B cell (primary cell): Measurements from ENCODE around the gene DDX24. TPM values are rescaled to one million over a fixed set of nuclear protein-coding genes. Genes with fewer than 3 reads are reported as not detected.

Source experiments
- ATAC-seq: fragments of 200-7000 bp; cut with Tn5 transposase; one replicate; pipeline ENCODE4 v1.10.0; 2021; ENCODE audit warnings: low read depth, mild to moderate bottlenecking, moderate number of reproducible peaks, moderate library complexity
- CTCF ChIA-PET: fragments of 350-600 bp; sonication (Branson Sonifier 250); formaldehyde crosslinking; loops from one replicate; lab custom pipeline; 2021; ENCODE audit warnings: antibody characterized with exemption, inconsistent platforms; lab: Charles Lee
- POLR2A ChIA-PET: fragments of 350-600 bp; sonication (Branson Sonifier 250); formaldehyde crosslinking; loops from one replicate; lab custom pipeline; 2021; ENCODE audit warnings: antibody characterized with exemption; lab: Charles Lee
- DNase-seq: peaks from one replicate; pipeline ENCODE4 v3.0.0; 2013
- H2AFZ ChIP-seq: 2 replicates; pipeline ENCODE4 v1.6.1; 2012; ENCODE audit warnings: mild to moderate bottlenecking, low read depth, low read length; ENCODE audit not compliant: insufficient read depth, poor library complexity, severe bottlenecking
- H3K27ac ChIP-seq, 2 donors: 1 replicate in 1 of 2; 2 replicates in 1 of 2; pipeline ENCODE4 v1.5.1; 2012 to 2013; ENCODE audit warnings: low read length in 2 of 2, mild to moderate bottlenecking in 2 of 2, moderate library complexity in 1 of 2
- H3K27me3 ChIP-seq, 4 experiments: fragments of 200-600 bp in 1 of 4; sonication (generic) in 1 of 4; replicated peaks in 1 of 4; 1 replicate in 2 of 4; 2 replicates in 2 of 4; pipeline versions ENCODE4 v1.6.1 to v1.7.0; 2013 to 2016; ENCODE audit warnings: low read length in 3 of 4, mild to moderate bottlenecking in 2 of 4, mixed read lengths in 1 of 4, moderate library complexity in 1 of 4; ENCODE audit not compliant: insufficient read depth in 4 of 4, control insufficient read depth in 3 of 4; ENCODE audit errors: control extremely low read depth in 1 of 4
- H3K36me3 ChIP-seq, 2 experiments: replicated peaks in 1 of 2; 1 replicate in 1 of 2; 2 replicates in 1 of 2; pipeline versions ENCODE4 v1.6.1 to v1.7.1; 2013; ENCODE audit warnings: low read length in 1 of 2; ENCODE audit not compliant: insufficient read depth in 2 of 2, control insufficient read depth in 1 of 2; ENCODE audit errors: control extremely low read depth in 1 of 2, extremely low read depth in 1 of 2
- H3K4me1 ChIP-seq, 2 donors: fragments of 200-600 bp in 1 of 2; sonication (generic) in 1 of 2; 1 replicate in 1 of 2; 2 replicates in 1 of 2; pipeline versions ENCODE4 v1.5.1 to v1.6.1; 2013 to 2017; ENCODE audit warnings: low read length in 2 of 2; ENCODE audit not compliant: control insufficient read depth in 2 of 2, insufficient read depth in 2 of 2
- H3K4me2 ChIP-seq: replicated peaks from 2 replicates; pipeline ENCODE3; 2012; ENCODE audit warnings: mild to moderate bottlenecking, low read depth, low read length; ENCODE audit not compliant: poor library complexity, severe bottlenecking
- H3K4me3 ChIP-seq, 5 experiments: fragments of 200-600 bp in 1 of 5; sonication (generic) in 1 of 5; 1 replicate in 3 of 5; 2 replicates in 2 of 5; pipeline versions ENCODE4 v1.5.1 to v1.7.0; 2011 to 2016; ENCODE audit warnings: low read length in 4 of 5, mild to moderate bottlenecking in 4 of 5, low read depth in 2 of 5, control low read depth in 1 of 5, moderate library complexity in 1 of 5; ENCODE audit not compliant: insufficient read depth in 1 of 5; ENCODE audit errors: control extremely low read depth in 1 of 5, extremely low read depth in 1 of 5
- H3K79me2 ChIP-seq: fragments of 200-600 bp; sonication (generic); one replicate; pipeline ENCODE4 v1.6.0; 2016; ENCODE audit warnings: low read length; ENCODE audit not compliant: control insufficient read depth, insufficient read depth
- H3K9ac ChIP-seq: fragments of 200-600 bp; sonication (generic); 2 replicates; pipeline ENCODE4 v1.6.1; 2017; ENCODE audit warnings: mild to moderate bottlenecking, low read length, moderate library complexity
- H3K9me3 ChIP-seq, 3 donors: one replicate each; pipeline versions ENCODE4 v1.6.1 to v1.7.1; 2013; ENCODE audit warnings: low read length in 2 of 3; ENCODE audit not compliant: control insufficient read depth in 2 of 3, insufficient read depth in 1 of 3; ENCODE audit errors: control extremely low read depth in 1 of 3
- H4K20me1 ChIP-seq: 2 replicates; pipeline ENCODE4 v1.6.0; 2012; ENCODE audit warnings: mild to moderate bottlenecking, low read length; ENCODE audit not compliant: insufficient read depth, control insufficient read depth, poor library complexity, severe bottlenecking
- H3K27ac Mint-ChIP-seq: one replicate; pipeline ENCODE4 v1.8.0; 2021; ENCODE audit warnings: mixed read lengths
- H3K27me3 Mint-ChIP-seq: one replicate; pipeline ENCODE4 v1.8.0; 2021; ENCODE audit warnings: mixed read lengths
- H3K4me1 Mint-ChIP-seq: one replicate; pipeline ENCODE4 v1.8.0; 2021; ENCODE audit warnings: mixed read lengths
- H3K4me3 Mint-ChIP-seq: one replicate; pipeline ENCODE4 v1.8.0; 2021; ENCODE audit warnings: mixed read lengths
- H3K9me3 Mint-ChIP-seq: one replicate; pipeline ENCODE4 v1.8.0; 2022; ENCODE audit warnings: mixed read lengths; ENCODE audit not compliant: insufficient read depth
- CTCF ChIP-seq: fragments of 200-600 bp; IDR thresholded peaks from one replicate; pipeline ENCODE4 v1.8.0; 2022; ENCODE audit warnings: antibody characterized with exemption, mild to moderate bottlenecking
- EZH2 ChIP-seq: IDR thresholded peaks from 2 replicates; pipeline ENCODE4 v1.6.1; 2012; ENCODE audit warnings: borderline replicate concordance, low read depth, mild to moderate bottlenecking, moderate library complexity, low read length; ENCODE audit not compliant: insufficient read depth, poor library complexity, severe bottlenecking
- WGBS: methylation state at CpG from one replicate; pipeline ENCODE4 v1.1.5; 2013; ENCODE audit warnings: missing lambda C conversion rate; ENCODE audit not compliant: insufficient coverage; 5-methylcytosine and 5-hydroxymethylcytosine counted together
- intact Hi-C: fragments of 100-400 bp; cut with micrococcal nuclease; formaldehyde crosslinking; loops from one replicate; pipeline ENCODE4 v1.10.0; 2022
- polyA plus RNA-seq: library from polyadenylated mRNA; depleted of rRNA; stranded (reverse); fragments of >200 nt; gene quantifications from 2 replicates; pipeline ENCODE4 v1.2.3, GENCODE V29; 2012
- total RNA-seq, 2 donors: library from RNA; stranded (reverse); fragments of 120-200 nt in 1 of 2; gene quantifications; 1 replicate in 1 of 2; 2 replicates in 1 of 2; pipeline versions ENCODE4 v1.2.3 to v1.2.4, GENCODE V29; 2013 to 2022

The DDX24 gene
- total and polyA plus RNA-seq, 2 donors (not counting 1 experiment from before 2014, with no cell fraction given), result 145 to 211 TPM

- no peak overlapping the region for H3K4me2 ChIP-seq
- H3K27me3 ChIP-seq, result peaks cover 0 to 13% (median 6%) of the 10 kb centered on the region in 4 experiments
- no peaks in the 10 kb centered on the region for H3K9me3 ChIP-seq
- ATAC-seq (no peak), DNase-seq (no peak)
- Mint-ChIP-seq H3K27ac (no peak overlapping the region), H3K4me3 (no peak overlapping the region), H3K4me1 (peaks cover 8% of the 10 kb centered on the region), H3K27me3 (peaks cover 7% of the 10 kb centered on the region), H3K9me3 (no peaks in the 10 kb centered on the region)
- POLR2A ChIA-PET, result no interaction called here
- peaks cover 9% of the 10 kb centered on the region in 2 donors for H3K4me1 ChIP-seq
- H3K27ac ChIP-seq, result no peak overlapping the region
- H4K20me1 ChIP-seq, result no peaks in the 10 kb centered on the region
- H3K36me3 ChIP-seq, result no peaks in the 10 kb centered on the region
- H3K9ac ChIP-seq, result no peak overlapping the region
- intact Hi-C loops, result no loop called here
- H3K4me3 ChIP-seq, result no peak overlapping the region
- CTCF ChIA-PET, result interaction anchor here (1.0 to 2.6 kb wide), 3 partner anchors 12 to 103 kb away, joined by 4 to 10 read pairs (median 4); no protein-coding TSS in a partner anchor
- TF ChIP-seq EZH2 (no peak), CTCF (no peak)
- no peaks in the 10 kb centered on the region for H3K79me2 ChIP-seq
- H2AFZ ChIP-seq, result no peak overlapping the region
- 32% methylated on average over 3 of the region's 4 CpGs for WGBS
Observed at GRCh38 chr14:94029265-94029664, 51.7 kb downstream of the DDX24 start.

DNA sequence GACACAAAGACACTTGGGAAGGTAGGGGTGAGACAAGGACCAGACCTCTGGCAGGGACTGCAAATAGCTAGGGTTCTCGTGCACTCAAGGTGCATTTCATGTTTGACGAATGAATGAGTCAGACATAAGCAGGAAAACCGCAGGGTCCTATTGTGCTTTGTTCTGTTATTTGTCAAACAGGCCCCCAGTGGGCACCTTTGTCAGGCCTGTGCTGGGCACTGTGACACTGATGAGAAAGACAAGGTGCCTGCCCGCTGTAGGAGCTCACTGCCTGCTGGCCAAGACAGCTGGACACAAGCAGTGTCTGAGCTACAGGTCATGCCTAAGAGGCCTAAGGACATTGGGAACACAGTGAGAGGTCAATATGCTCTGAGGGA, 52.6 kb downstream of the DDX24 start:
- Histone ChIP-seq H3K27me3 (peaks cover 0 to 20% (median 8%) of the 10 kb centered on the region in 4 experiments), H3K27ac (no peak overlapping the region), H3K4me2 (no peak overlapping the region), H3K9me3 (no peaks in the 10 kb centered on the region), H3K4me1 (peaks cover 9% of the 10 kb centered on the region in 2 donors), H2AFZ (no peak overlapping the region), H4K20me1 (no peaks in the 10 kb centered on the region), H3K79me2 (no peaks in the 10 kb centered on the region), H3K36me3 (no peaks in the 10 kb centered on the region), H3K4me3 (no peak overlapping the region), H3K9ac (no peak overlapping the region)
- TF ChIP-seq CTCF (no peak), EZH2 (no peak)
- Mint-ChIP-seq H3K27me3 (peaks cover 8% of the 10 kb centered on the region), H3K9me3 (no peaks in the 10 kb centered on the region), H3K27ac (no peak overlapping the region), H3K4me1 (peaks cover 8% of the 10 kb centered on the region), H3K4me3 (peak overlapping the region; percentile 64)
- ATAC-seq, result no peak
- DNase-seq, result no peak
- ChIA-PET CTCF (interaction anchor here (1.0 to 2.6 kb wide), 5 partner anchors 8 to 108 kb away, joined by 3 to 10 read pairs (median 4); no protein-coding TSS in a partner anchor), POLR2A (no interaction called here)
- WGBS, result 76% methylated on average over 4 of the region's 4 CpGs
- intact Hi-C loops, result no loop called here
